MM.1S (cell line): ENCODE data around the gene CA12.
"Not testable (repeated sequence)": the region's sequence is repeated elsewhere in the genome, so short reads cannot be mapped to it uniquely, and the experiment has no call there.

Source experiments
- DNase-seq: peaks from one replicate; pipeline ENCODE4 v3.0.0-alpha.2; 2015
- H2AFZ ChIP-seq: fragments of 300-600 bp; sonication (generic); 2 replicates; pipeline ENCODE4 v1.6.0; 2016; ENCODE audit warnings: antibody characterized with exemption, low read length
- H3F3A ChIP-seq: fragments of 300-600 bp; sonication (generic); 2 replicates; pipeline ENCODE4 v1.6.1; 2016; ENCODE audit warnings: mild to moderate bottlenecking, antibody characterized with exemption, low read length, moderate library complexity, mixed read lengths; ENCODE audit not compliant: insufficient read depth
- H3K27ac ChIP-seq: fragments of 300-600 bp; sonication (generic); 2 replicates; pipeline ENCODE4 v1.5.1; 2016; ENCODE audit warnings: mild to moderate bottlenecking, low read length
- H3K27me3 ChIP-seq: fragments of 300-600 bp; sonication (generic); replicated peaks from 2 replicates; pipeline ENCODE4 v1.6.0; 2016; ENCODE audit warnings: low read length; ENCODE audit not compliant: insufficient read depth
- H3K36me3 ChIP-seq: fragments of 300-600 bp; sonication (generic); replicated peaks from 2 replicates; pipeline ENCODE4 v1.6.1; 2016; ENCODE audit warnings: mild to moderate bottlenecking, low read length, mixed read lengths; ENCODE audit not compliant: insufficient read depth
- H3K4me1 ChIP-seq: fragments of 300-600 bp; sonication (generic); 2 replicates; pipeline ENCODE4 v1.6.1; 2016; ENCODE audit warnings: low read length, mixed read lengths
- H3K4me2 ChIP-seq: fragments of 300-600 bp; sonication (generic); 2 replicates; pipeline ENCODE4 v1.6.0; 2016; ENCODE audit warnings: low read depth, low read length
- H3K4me3 ChIP-seq: fragments of 300-600 bp; sonication (generic); 2 replicates; pipeline ENCODE4 v1.5.1; 2016; ENCODE audit warnings: low read length, mixed read lengths
- H3K79me2 ChIP-seq: fragments of 300-600 bp; sonication (generic); 2 replicates; pipeline ENCODE4 v1.6.1; 2016; ENCODE audit warnings: mixed run types, low read length, mixed read lengths
- H3K9ac ChIP-seq: fragments of 300-600 bp; sonication (generic); 2 replicates; pipeline ENCODE4 v1.6.1; 2016; ENCODE audit warnings: low read length, mixed read lengths
- H3K9me2 ChIP-seq: fragments of 300-600 bp; sonication (generic); replicated peaks from 2 replicates; pipeline ENCODE4 v1.6.1; 2016; ENCODE audit warnings: mild to moderate bottlenecking, low read length, mixed read lengths; ENCODE audit not compliant: insufficient read depth
- H3K9me3 ChIP-seq: fragments of 300-600 bp; sonication (generic); replicated peaks from 2 replicates; pipeline ENCODE4 v1.6.1; 2016; ENCODE audit warnings: mild to moderate bottlenecking, low read length, mixed read lengths; ENCODE audit not compliant: insufficient read depth
- H4K20me1 ChIP-seq: fragments of 300-600 bp; sonication (generic); 2 replicates; pipeline ENCODE4 v1.6.1; 2016; ENCODE audit warnings: mild to moderate bottlenecking, low read length, moderate library complexity, mixed read lengths; ENCODE audit not compliant: insufficient read depth
- CTCF ChIP-seq: fragments of 300-600 bp; sonication (generic); IDR thresholded peaks from 2 replicates; pipeline ENCODE4 v1.5.1; 2016; ENCODE audit warnings: antibody characterized with exemption, low read length, mixed read lengths
- EZH2 ChIP-seq: fragments of 300-600 bp; sonication (generic); optimal IDR thresholded peaks from 2 replicates; pipeline ENCODE3; 2017; ENCODE audit warnings: low read depth, mild to moderate bottlenecking, antibody characterized with exemption, low read length, mixed read lengths
- EZH2phosphoT487 ChIP-seq: fragments of 300-600 bp; sonication (generic); IDR thresholded peaks from 2 replicates; pipeline ENCODE4 v1.6.1; 2018; ENCODE audit warnings: antibody characterized with exemption, low read length

The CA12 gene

GRCh38 chr15:63322541-63322940 is 59.1 kb downstream of the CA12 start:
- Histone ChIP-seq H3K4me2 (no peak overlapping the region), H2AFZ (no peak overlapping the region), H3F3A (no peaks in the 10 kb centered on the region), H3K27me3 (no peaks in the 10 kb centered on the region), H3K4me3 (no peak overlapping the region), H3K36me3 (no peaks in the 10 kb centered on the region), H3K9ac (no peak overlapping the region), H4K20me1 (no peaks in the 10 kb centered on the region), H3K27ac (no peak overlapping the region), H3K9me2 (no peaks in the 10 kb centered on the region), H3K79me2 (no peaks in the 10 kb centered on the region), H3K4me1 (no peaks in the 10 kb centered on the region), H3K9me3 (no peaks in the 10 kb centered on the region)
- DNase-seq = no peak
- TF ChIP-seq EZH2phosphoT487 (no peak), CTCF (no peak), EZH2 (no peak)

GRCh38 chr15:63321462-63321861 is 60.2 kb downstream of the CA12 start:
- no peak overlapping the region for H2AFZ ChIP-seq
- H3K79me2 ChIP-seq = no peaks in the 10 kb centered on the region
- H3K9me2 ChIP-seq = no peaks in the 10 kb centered on the region
- no peaks in the 10 kb centered on the region for H4K20me1 ChIP-seq
- no peak overlapping the region for H3K4me3 ChIP-seq
- no peaks in the 10 kb centered on the region for H3K9me3 ChIP-seq
- no peak overlapping the region for H3K9ac ChIP-seq
- H3K27me3 ChIP-seq = no peaks in the 10 kb centered on the region
- TF ChIP-seq CTCF = no peak
- TF ChIP-seq EZH2phosphoT487 = no peak
- TF ChIP-seq EZH2 = no peak
- H3K4me2 ChIP-seq = no peak overlapping the region
- H3K36me3 ChIP-seq = no peaks in the 10 kb centered on the region
- no peak for DNase-seq
- H3F3A ChIP-seq = no peaks in the 10 kb centered on the region
- H3K4me1 ChIP-seq = no peaks in the 10 kb centered on the region
- H3K27ac ChIP-seq = no peak overlapping the region

- not testable (repeated sequence) for H4K20me1 ChIP-seq, H2AFZ ChIP-seq, H3K9me2 ChIP-seq, H3K4me2 ChIP-seq, H3K79me2 ChIP-seq, DNase-seq, H3K9ac ChIP-seq, H3K4me1 ChIP-seq, H3K36me3 ChIP-seq, H3F3A ChIP-seq, H3K9me3 ChIP-seq, H3K4me3 ChIP-seq, H3K27ac ChIP-seq, H3K27me3 ChIP-seq
These were observed 60.7 kb downstream of the CA12 start for GRCh38 chr15:63320981-63321380.

- not testable (repeated sequence) for H3K4me3 ChIP-seq, H3K9me2 ChIP-seq, H3K9ac ChIP-seq, H4K20me1 ChIP-seq, H3K79me2 ChIP-seq, H3K27ac ChIP-seq, H3K4me2 ChIP-seq, DNase-seq, H2AFZ ChIP-seq, H3K27me3 ChIP-seq, H3K4me1 ChIP-seq, H3K9me3 ChIP-seq, H3F3A ChIP-seq, H3K36me3 ChIP-seq
These were observed 61.2 kb downstream of the CA12 start for GRCh38 chr15:63320446-63320845.
